H9 (cell line): ENCODE results near the gene SERPINB3. TPM values are rescaled to one million over a fixed set of nuclear protein-coding genes. Genes with fewer than 3 reads are reported as not detected.

Experiments
- DNase-seq: peaks from one replicate; pipeline ENCODE4 v3.0.0-alpha.2; 2017
- H2AFZ ChIP-seq: one replicate; pipeline ENCODE4 v1.6.1; 2013; ENCODE audit warnings: mild to moderate bottlenecking, low read length, control low read depth, moderate library complexity
- H2AK5ac ChIP-seq: 2 replicates; pipeline ENCODE4 v1.6.1; 2013; ENCODE audit warnings: low read length, control low read depth, mixed read lengths; ENCODE audit not compliant: insufficient read length
- H2BK120ac ChIP-seq: one replicate; pipeline ENCODE4 v1.6.1; 2013; ENCODE audit warnings: low read depth, mild to moderate bottlenecking, low read length, control low read depth, inconsistent platforms; ENCODE audit not compliant: poor library complexity, severe bottlenecking
- H2BK12ac ChIP-seq: 2 replicates; pipeline ENCODE4 v1.6.1; 2013; ENCODE audit warnings: low read length, control low read depth, mixed read lengths, low read depth; ENCODE audit not compliant: insufficient read length
- H2BK15ac ChIP-seq: 2 replicates; pipeline ENCODE4 v1.6.1; 2013; ENCODE audit warnings: low read depth, low read length, control low read depth
- H2BK20ac ChIP-seq: one replicate; pipeline ENCODE4 v1.6.1; 2013; ENCODE audit warnings: low read depth, mild to moderate bottlenecking, low read length, control low read depth, inconsistent platforms; ENCODE audit not compliant: poor library complexity, severe bottlenecking
- H2BK5ac ChIP-seq: 2 replicates; pipeline ENCODE4 v1.6.1; 2013; ENCODE audit warnings: low read length, control low read depth, mixed read lengths; ENCODE audit not compliant: insufficient read length
- H3K14ac ChIP-seq: 2 replicates; pipeline ENCODE4 v1.6.1; 2013; ENCODE audit warnings: low read length, control low read depth; ENCODE audit not compliant: insufficient read depth
- H3K18ac ChIP-seq: 2 replicates; pipeline ENCODE4 v1.6.1; 2013; ENCODE audit warnings: low read depth, mild to moderate bottlenecking, mixed read lengths, low read length, control low read depth; ENCODE audit not compliant: insufficient read length
- H3K23ac ChIP-seq: 2 replicates; pipeline ENCODE4 v1.6.1; 2013; ENCODE audit warnings: low read length, control low read depth, mixed read lengths, low read depth; ENCODE audit not compliant: insufficient read length
- H3K23me2 ChIP-seq: 2 replicates; pipeline ENCODE4 v1.6.1; 2013; ENCODE audit warnings: low read depth, mild to moderate bottlenecking, mixed read lengths, low read length, control low read depth; ENCODE audit not compliant: insufficient read length, poor library complexity, severe bottlenecking
- H3K27ac ChIP-seq: 2 replicates; pipeline ENCODE4 v1.5.1; 2013; ENCODE audit warnings: low read length, control low read depth, mixed read lengths, low read depth; ENCODE audit not compliant: insufficient read length
- H3K27me3 ChIP-seq: 2 replicates; pipeline ENCODE4 v1.6.1; 2013; ENCODE audit warnings: low read length, control low read depth, inconsistent platforms; ENCODE audit not compliant: insufficient read depth
- H3K4ac ChIP-seq: 2 replicates; pipeline ENCODE4 v1.6.1; 2013; ENCODE audit warnings: low read depth, mild to moderate bottlenecking, control low read depth, inconsistent platforms, low read length, moderate library complexity
- H3K4me1 ChIP-seq: 2 replicates; pipeline ENCODE4 v1.6.1; 2013; ENCODE audit warnings: low read length, control low read depth, inconsistent platforms; ENCODE audit not compliant: insufficient read depth
- H3K4me2 ChIP-seq: 2 replicates; pipeline ENCODE4 v1.6.1; 2013; ENCODE audit warnings: low read length, control low read depth, mixed read lengths; ENCODE audit not compliant: insufficient read length, insufficient read depth
- H3K56ac ChIP-seq: 2 replicates; pipeline ENCODE4 v1.6.1; 2013; ENCODE audit warnings: low read depth, mild to moderate bottlenecking, mixed read lengths, low read length, control low read depth; ENCODE audit not compliant: insufficient read length
- H3K79me1 ChIP-seq: 2 replicates; pipeline ENCODE4 v1.6.1; 2013; ENCODE audit warnings: low read depth, mild to moderate bottlenecking, moderate library complexity, low read length, control low read depth, inconsistent platforms; ENCODE audit not compliant: insufficient read depth, poor library complexity, severe bottlenecking
- H3K79me2 ChIP-seq: 2 replicates; pipeline ENCODE4 v1.6.1; 2013; ENCODE audit warnings: low read length, control low read depth, inconsistent platforms; ENCODE audit not compliant: insufficient read depth
- H3K9ac ChIP-seq: 2 replicates; pipeline ENCODE4 v1.6.1; 2013; ENCODE audit warnings: low read length, control low read depth, mixed read lengths; ENCODE audit not compliant: insufficient read length; ENCODE audit errors: extremely low read depth
- H3K9me3 ChIP-seq: one replicate; pipeline ENCODE4 v1.6.1; 2013; ENCODE audit warnings: low read depth, low read length, inconsistent platforms; ENCODE audit not compliant: control insufficient read depth
- H3T11ph ChIP-seq: one replicate; pipeline ENCODE4 v1.6.1; 2013; ENCODE audit warnings: mild to moderate bottlenecking, low read length, control low read depth, inconsistent platforms
- H4K20me1 ChIP-seq: one replicate; pipeline ENCODE4 v1.6.1; 2013; ENCODE audit not compliant: control insufficient read depth, insufficient read length, insufficient read depth
- H4K5ac ChIP-seq: 2 replicates; pipeline ENCODE4 v1.6.1; 2013; ENCODE audit warnings: low read depth, mild to moderate bottlenecking, mixed read lengths, low read length, control low read depth; ENCODE audit not compliant: insufficient read length
- H4K8ac ChIP-seq: replicated peaks from 2 replicates; pipeline ENCODE4 v1.6.1; 2013; ENCODE audit warnings: low read length, control low read depth, mixed read lengths, low read depth; ENCODE audit not compliant: insufficient read length
- H4K91ac ChIP-seq: 2 replicates; pipeline ENCODE4 v1.6.1; 2013; ENCODE audit warnings: low read depth, mild to moderate bottlenecking, moderate library complexity, mixed read lengths, low read length, control low read depth; ENCODE audit not compliant: insufficient read length
- H3K27ac Mint-ChIP-seq, 3 experiments: 2 replicates in 2 of 3; 3 replicates in 1 of 3; pipeline ENCODE4 v1.8.0; 2020 to 2021; ENCODE audit warnings: mixed read lengths in 3 of 3, mild to moderate bottlenecking in 1 of 3, moderate library complexity in 1 of 3
- H3K27me3 Mint-ChIP-seq: 2 replicates; pipeline ENCODE4 v1.8.0; 2021; ENCODE audit warnings: low read depth, mild to moderate bottlenecking, moderate library complexity, mixed read lengths
- H3K36me3 Mint-ChIP-seq, 3 experiments: 2 replicates in 2 of 3; 3 replicates in 1 of 3; pipeline ENCODE4 v1.8.0; 2020 to 2021; ENCODE audit warnings: low read depth in 3 of 3, mixed read lengths in 3 of 3; ENCODE audit not compliant: insufficient read depth in 1 of 3
- H3K4me1 Mint-ChIP-seq, 2 experiments: 2 replicates each; pipeline ENCODE4 v1.8.0; 2020; ENCODE audit warnings: mixed read lengths in 2 of 2
- H3K4me3 Mint-ChIP-seq, 2 experiments: 2 replicates in 1 of 2; 3 replicates in 1 of 2; pipeline ENCODE4 v1.8.0; 2020 to 2021; ENCODE audit warnings: mild to moderate bottlenecking in 2 of 2, mixed read lengths in 2 of 2, moderate library complexity in 1 of 2
- H3K9me3 Mint-ChIP-seq, 2 experiments: 2 replicates in 1 of 2; 3 replicates in 1 of 2; pipeline ENCODE4 v1.8.0; 2020; ENCODE audit warnings: mild to moderate bottlenecking in 2 of 2, mixed read lengths in 2 of 2, moderate library complexity in 1 of 2
- CTCF ChIP-seq: fragments of 200-600 bp; sonication (generic); conservative IDR thresholded peaks from 3 replicates; pipeline ENCODE4 v1.8.0; 2021; ENCODE audit warnings: antibody characterized with exemption, mild to moderate bottlenecking
- WGBS: extraction: QIAGEN DNeasy Blood & Tissue Kit; methylation state at CpG from one replicate; pipeline ENCODE4 v1.1.7; 2013; ENCODE audit warnings: missing lambda C conversion rate, low lambda C conversion rate, mixed read lengths; ENCODE audit not compliant: insufficient read length; ENCODE audit errors: extremely low coverage; 5-methylcytosine and 5-hydroxymethylcytosine counted together
- total RNA-seq: library from RNA; stranded (reverse); gene quantifications from 2 replicates; pipeline ENCODE4 v1.2.1, GENCODE V29; 2021

The SERPINB3 gene
- total RNA-seq, 1 experiment from 2014 or later = 1.7 TPM

- H3K79me1 ChIP-seq = no peaks in the 10 kb centered on the region
- no peak overlapping the region for H4K5ac ChIP-seq
- no peaks in the 10 kb centered on the region for H4K20me1 ChIP-seq
- H3K36me3 Mint-ChIP-seq = peaks cover 4 to 35% (median 6%) of the 10 kb centered on the region in 3 experiments
- no peak overlapping the region for H3K4me2 ChIP-seq
- H4K91ac ChIP-seq = no peak overlapping the region
- H3K4ac ChIP-seq = no peak overlapping the region
- no peaks in the 10 kb centered on the region for H3K27me3 ChIP-seq
- peaks cover 15 to 26% of the 10 kb centered on the region in 2 experiments for H3K9me3 Mint-ChIP-seq
- H2AFZ ChIP-seq = no peak overlapping the region
- peaks cover 4 to 5% of the 10 kb centered on the region in 2 experiments for H3K4me1 Mint-ChIP-seq
- peaks cover 2% of the 10 kb centered on the region; the same call in 1 of the 2 replicates for H3K4me1 ChIP-seq
- no peak overlapping the region for H3T11ph ChIP-seq
- H3K9me3 ChIP-seq = no peaks in the 10 kb centered on the region
- H2AK5ac ChIP-seq = no peak overlapping the region
- H2BK5ac ChIP-seq = no peak overlapping the region
- no peak overlapping the region for H3K27ac ChIP-seq
- H2BK12ac ChIP-seq = no peak overlapping the region
- H4K8ac ChIP-seq = no peak overlapping the region
- no peak overlapping the region for H3K4me3 Mint-ChIP-seq
- H2BK15ac ChIP-seq = no peak overlapping the region
- no peak overlapping the region for H2BK20ac ChIP-seq
- TF ChIP-seq CTCF = no peak
- no peak overlapping the region for H2BK120ac ChIP-seq
- no CpG with 5 or more reads among the region's 2 CpGs for WGBS
- H3K79me2 ChIP-seq = no peaks in the 10 kb centered on the region
- H3K14ac ChIP-seq = no peak overlapping the region
- H3K18ac ChIP-seq = no peak overlapping the region
- DNase-seq = no peak
- no peaks in the 10 kb centered on the region; the same call in 1 of the 2 replicates for H3K27me3 Mint-ChIP-seq
- H3K56ac ChIP-seq = no peak overlapping the region
- no peak overlapping the region for H3K23ac ChIP-seq
- no peak overlapping the region for H3K27ac Mint-ChIP-seq
- no peaks in the 10 kb centered on the region for H3K23me2 ChIP-seq
- no peak overlapping the region for H3K9ac ChIP-seq
Measured at GRCh38 chr18:63689064-63689463, 27.4 kb upstream of the SERPINB3 start.
